WTC11 (cell line): Measurements from ENCODE around the gene PIK3R4.

Source experiments
- AFF4 ChIP-seq: sonication (generic); formaldehyde crosslinking; IDR thresholded peaks from 2 replicates; pipeline ENCODE4 v1.8.1; 2023; ENCODE audit warnings: mild to moderate bottlenecking, missing genetic modification reagents, borderline replicate concordance
- ATF2 ChIP-seq: sonication (generic); formaldehyde crosslinking; IDR thresholded peaks from 2 replicates; pipeline ENCODE4 v1.8.1; 2022; ENCODE audit warnings: low read depth, missing genetic modification reagents, borderline replicate concordance
- CDX4 ChIP-seq: fragments of 250-450 bp; sonication (Bioruptor Pico); IDR thresholded peaks from 2 replicates; pipeline ENCODE4 v1.9.0; 2021; ENCODE audit warnings: moderate library complexity, mild to moderate bottlenecking, inconsistent platforms, borderline replicate concordance
- CTCF ChIP-seq: fragments of 200-600 bp; IDR thresholded peaks from 2 replicates; pipeline ENCODE4 v1.8.0; 2022; ENCODE audit warnings: antibody characterized with exemption
- ESRRA ChIP-seq: sonication (generic); formaldehyde crosslinking; IDR thresholded peaks from 2 replicates; pipeline ENCODE4 v1.8.1; 2022; ENCODE audit warnings: mild to moderate bottlenecking, missing genetic modification reagents, borderline replicate concordance
- FOXJ3 ChIP-seq: sonication (generic); formaldehyde crosslinking; IDR thresholded peaks from 2 replicates; pipeline ENCODE4 v1.9.0; 2021; ENCODE audit warnings: missing genetic modification reagents, mild to moderate bottlenecking, borderline replicate concordance
- GABPB1 ChIP-seq: sonication (generic); formaldehyde crosslinking; IDR thresholded peaks from 2 replicates; pipeline ENCODE4 v1.8.1; 2023; ENCODE audit warnings: mild to moderate bottlenecking, missing genetic modification reagents
- NR1H2 ChIP-seq: sonication (generic); formaldehyde crosslinking; IDR thresholded peaks from 2 replicates; pipeline ENCODE4 v1.9.0; 2021; ENCODE audit warnings: mild to moderate bottlenecking, moderate library complexity, missing genetic modification reagents
- PREB ChIP-seq: sonication (generic); formaldehyde crosslinking; IDR thresholded peaks from 2 replicates; pipeline ENCODE4 v1.8.1; 2022; ENCODE audit warnings: mild to moderate bottlenecking, missing genetic modification reagents, moderate library complexity, borderline replicate concordance
- ZBTB21 ChIP-seq: sonication (generic); formaldehyde crosslinking; IDR thresholded peaks from 2 replicates; pipeline ENCODE4 v1.8.1; 2023; ENCODE audit warnings: mild to moderate bottlenecking, missing genetic modification reagents, borderline replicate concordance
- ZNF423 ChIP-seq: fragments of 250-450 bp; sonication (Bioruptor Pico); IDR thresholded peaks from 2 replicates; pipeline ENCODE4 v2.1.2; 2022; ENCODE audit warnings: mild to moderate bottlenecking, moderate library complexity
- ZNF512 ChIP-seq: sonication (generic); formaldehyde crosslinking; IDR thresholded peaks from 2 replicates; pipeline ENCODE4 v1.8.1; 2022; ENCODE audit warnings: missing genetic modification reagents, borderline replicate concordance

GRCh38 chr3:130746246-130747039, at the start of gene PIK3R4:
- TF ChIP-seq CTCF (no peak), ATF2 (no peak), PREB (CRISPR knock-in tag) (no peak), NR1H2 (CRISPR knock-in tag) (no peak), ZBTB21 (0 out of 2 replicates have a peak, but pooled peaks have one; percentile 34), ESRRA (CRISPR knock-in tag) (no peak), GABPB1 (CRISPR knock-in tag) (peak; percentile 54), ZNF423 (CRISPR knock-in tag) (no peak), ZNF512 (CRISPR knock-in tag) (no peak), FOXJ3 (CRISPR knock-in tag) (no peak), AFF4 (CRISPR knock-in tag) (no peak), CDX4 (CRISPR knock-in tag) (no peak)
